Epithelial cell of proximal tubule (primary cell): ENCODE data around the gene APOL6. TPM values are rescaled to one million over a fixed set of nuclear protein-coding genes. Genes with fewer than 3 reads are reported as not detected.
"Not testable (repeated sequence)": the region's sequence is repeated elsewhere in the genome, so short reads cannot be mapped to it uniquely, and the experiment has no call there.

Source experiments
- DNase-seq: peaks from one replicate; pipeline ENCODE4 v3.0.0-alpha.2; 2011; ENCODE audit warnings: low read depth
- H3K4me3 ChIP-seq: 2 replicates; pipeline ENCODE4 v1.5.1; 2011; ENCODE audit warnings: low read depth, mild to moderate bottlenecking, low read length
- CTCF ChIP-seq: conservative IDR thresholded peaks from 2 replicates; pipeline ENCODE4 v1.5.1; 2012; ENCODE audit warnings: low read depth, mild to moderate bottlenecking, low read length
- total RNA-seq: library from RNA; depleted of rRNA; stranded (reverse); fragments of >200 nt; gene quantifications from 2 replicates; pipeline ENCODE4 v1.2.3, GENCODE V29; 2015

APOL6 gene
- total RNA-seq, 1 donor from 2014 or later, result 6.5 TPM

- H3K4me3 ChIP-seq, result no peak overlapping the region
- no peak for TF ChIP-seq CTCF
- DNase-seq, result no peak
Measured at GRCh38 chr22:35660291-35661127, 12.3 kb downstream of the APOL6 start.

DNA sequence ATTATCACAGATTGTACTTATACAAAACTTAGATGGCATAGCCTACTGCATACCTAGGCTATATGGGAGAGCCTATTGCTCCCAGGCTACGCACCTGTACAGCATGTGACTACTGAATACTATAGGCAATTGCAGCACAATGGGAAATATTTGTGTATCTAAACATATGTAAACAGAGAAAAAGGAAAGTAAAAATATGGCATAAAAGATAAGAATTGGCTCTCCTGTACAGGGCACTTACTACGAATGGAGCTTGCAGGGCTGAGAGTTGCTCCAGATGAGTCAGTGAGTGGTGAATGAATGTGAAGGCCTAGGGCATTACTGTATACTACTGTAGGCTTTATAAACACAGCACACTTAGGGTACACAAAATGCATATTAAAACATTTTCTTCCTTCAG is 13.2 kb downstream of the APOL6 start:
- no peak for DNase-seq
- TF ChIP-seq CTCF, result no peak
- H3K4me3 ChIP-seq, result no peak overlapping the region

DNA sequence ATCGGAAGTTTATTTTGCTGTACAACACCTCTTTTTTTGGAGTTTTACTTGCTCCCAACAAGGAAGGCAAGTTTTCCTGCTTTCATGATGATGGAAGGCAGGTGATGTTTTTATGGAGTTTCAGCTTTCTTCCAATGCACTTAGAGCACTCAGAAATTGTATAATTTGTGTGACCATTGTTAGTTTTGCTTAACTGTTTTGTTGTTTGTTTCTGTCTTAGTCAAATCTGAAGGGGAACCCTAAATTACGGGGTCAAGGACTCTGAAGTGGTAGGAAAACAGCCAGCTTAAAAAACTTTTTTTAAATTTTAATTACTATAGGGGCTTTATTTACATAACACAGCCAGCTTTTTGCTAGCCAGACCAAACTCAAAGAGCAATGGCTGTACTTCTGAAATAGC is 14.7 kb downstream of the APOL6 start:
- DNase-seq, result no peak
- no peak overlapping the region for H3K4me3 ChIP-seq
- TF ChIP-seq CTCF, result no peak

GRCh38 chr22:35663371-35663770 is 15.1 kb downstream of the APOL6 start:
- DNase-seq, result no peak
- peak overlapping the region; percentile 9 for H3K4me3 ChIP-seq
- no peak for TF ChIP-seq CTCF

DNA sequence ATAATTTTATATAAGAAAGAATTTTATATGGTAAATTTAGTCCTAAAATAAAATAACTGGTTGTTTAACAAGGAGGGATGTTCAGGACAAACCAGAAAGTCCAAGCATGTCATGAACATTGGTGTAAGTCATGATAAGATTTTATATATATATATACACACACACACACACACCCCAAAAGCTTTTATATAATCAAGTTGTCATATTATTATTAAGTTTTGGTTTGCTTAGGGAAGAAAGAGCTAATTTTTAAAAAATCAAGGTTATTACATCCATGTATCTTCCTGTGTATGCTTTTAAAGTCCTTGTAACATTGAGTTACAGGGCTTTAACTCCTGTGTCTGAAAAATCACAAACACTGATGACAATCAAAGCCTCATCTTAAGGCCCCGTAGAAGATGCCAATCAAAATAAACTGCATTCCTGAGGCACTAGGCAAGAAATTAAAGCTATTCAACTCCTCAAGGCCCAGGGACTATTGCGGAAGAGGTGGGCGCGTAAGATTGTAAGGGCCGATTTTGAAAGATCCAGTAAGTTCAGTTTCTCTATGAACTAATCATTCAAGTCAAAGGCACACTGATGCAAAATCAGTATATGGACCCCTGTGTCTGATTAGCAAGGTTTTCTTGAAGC is 16.8 kb downstream of the APOL6 start:
- no peak for TF ChIP-seq CTCF
- no peak for DNase-seq
- no peak overlapping the region for H3K4me3 ChIP-seq

GRCh38 chr22:35666699-35667098 is 18.5 kb downstream of the APOL6 start:
- not testable (repeated sequence) for DNase-seq, H3K4me3 ChIP-seq

- no peak for DNase-seq
- TF ChIP-seq CTCF, result no peak
Measured at GRCh38 chr22:35674335-35674734, 26.1 kb downstream of the APOL6 start.

DNA sequence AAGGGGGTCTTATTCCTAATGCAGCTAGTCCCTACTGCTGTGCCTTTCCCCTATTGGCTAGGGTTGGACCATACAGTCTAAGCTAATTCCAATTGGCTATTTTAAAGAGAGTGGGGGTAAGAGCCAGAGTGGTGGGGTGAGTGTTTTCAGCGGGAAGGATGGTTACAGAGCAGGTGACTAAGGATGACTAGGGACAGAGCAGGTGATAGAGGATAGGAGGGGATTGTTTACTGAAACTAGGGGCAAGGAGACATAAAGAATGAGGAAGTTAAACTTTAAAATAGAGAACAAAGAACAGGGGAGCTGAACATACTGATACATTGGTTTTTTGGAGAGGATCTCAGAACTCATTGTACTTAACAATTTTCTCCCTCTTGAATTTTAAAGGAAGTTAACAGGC is 27.8 kb downstream of the APOL6 start:
- DNase-seq, H3K4me3 ChIP-seq: not testable (repeated sequence)

More at GRCh38 chr22:35674335-35674734, 26.1 kb downstream of the APOL6 start:
- H3K4me3 ChIP-seq, result no peak overlapping the region
